ENCODE data around the gene MTFR1L. TPM values are rescaled to one million over a fixed set of nuclear protein-coding genes. Genes with fewer than 3 reads are reported as not detected.

Gene MTFR1L
- total RNA-seq, 1 experiment from 2014 or later: 26.2 TPM

DNA sequence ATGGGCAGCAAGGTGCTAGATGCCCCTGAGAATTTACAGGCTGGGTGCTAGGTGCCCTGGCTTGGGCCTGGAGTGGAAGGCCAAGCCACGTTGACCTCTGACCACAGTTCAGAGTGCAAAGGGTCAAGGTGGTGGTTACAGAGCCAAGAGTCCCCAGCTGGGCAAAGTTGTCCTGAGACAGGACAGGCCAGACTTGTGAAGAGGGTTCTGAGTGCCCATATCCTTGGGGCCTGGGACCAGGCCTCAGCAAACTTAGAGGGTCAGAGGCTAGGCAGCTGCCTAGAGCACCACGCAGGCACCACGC is 38.7 kb upstream of the MTFR1L start:
- intact Hi-C loops (cut with micrococcal nuclease; ENCODE audit: unreplicated experiment): no loop called here
- Histone ChIP-seq H3K9me3 (no peaks in the 10 kb centered on the region), H3K36me3 (ENCODE audit: control insufficient read depth, insufficient read depth, low read length) (no peaks in the 10 kb centered on the region), H3K4me3 (ENCODE audit: low read depth, low read length) (no peak overlapping the region), H3K4me1 (peaks cover 16% of the 10 kb centered on the region), H3K27me3 (replicated peaks; ENCODE audit: control insufficient read depth, insufficient read depth, low read length) (no peaks in the 10 kb centered on the region)
- no peak overlapping the region for H3K4me3 Mint-ChIP-seq (ENCODE audit: unreplicated experiment)
- H3K4me1 Mint-ChIP-seq (ENCODE audit: low read depth, unreplicated experiment): peaks cover 7% of the 10 kb centered on the region
- no peak overlapping the region for H3K27ac Mint-ChIP-seq (ENCODE audit: unreplicated experiment)
- no peaks in the 10 kb centered on the region for H3K27me3 Mint-ChIP-seq (ENCODE audit: insufficient read depth, unreplicated experiment)
- ChIA-PET POLR2A (no interaction called here), CTCF (interaction anchor here (1.0 to 1.3 kb wide), 2 partner anchors 22 to 951 kb away, joined by 3 to 4 read pairs; no protein-coding TSS in a partner anchor)
- H3K9me3 Mint-ChIP-seq (ENCODE audit: unreplicated experiment): no peaks in the 10 kb centered on the region
- no peak for DNase-seq
- no peaks in the 10 kb centered on the region for H3K36me3 Mint-ChIP-seq (ENCODE audit: insufficient read depth, unreplicated experiment)
- TF ChIP-seq, protein P1, sequence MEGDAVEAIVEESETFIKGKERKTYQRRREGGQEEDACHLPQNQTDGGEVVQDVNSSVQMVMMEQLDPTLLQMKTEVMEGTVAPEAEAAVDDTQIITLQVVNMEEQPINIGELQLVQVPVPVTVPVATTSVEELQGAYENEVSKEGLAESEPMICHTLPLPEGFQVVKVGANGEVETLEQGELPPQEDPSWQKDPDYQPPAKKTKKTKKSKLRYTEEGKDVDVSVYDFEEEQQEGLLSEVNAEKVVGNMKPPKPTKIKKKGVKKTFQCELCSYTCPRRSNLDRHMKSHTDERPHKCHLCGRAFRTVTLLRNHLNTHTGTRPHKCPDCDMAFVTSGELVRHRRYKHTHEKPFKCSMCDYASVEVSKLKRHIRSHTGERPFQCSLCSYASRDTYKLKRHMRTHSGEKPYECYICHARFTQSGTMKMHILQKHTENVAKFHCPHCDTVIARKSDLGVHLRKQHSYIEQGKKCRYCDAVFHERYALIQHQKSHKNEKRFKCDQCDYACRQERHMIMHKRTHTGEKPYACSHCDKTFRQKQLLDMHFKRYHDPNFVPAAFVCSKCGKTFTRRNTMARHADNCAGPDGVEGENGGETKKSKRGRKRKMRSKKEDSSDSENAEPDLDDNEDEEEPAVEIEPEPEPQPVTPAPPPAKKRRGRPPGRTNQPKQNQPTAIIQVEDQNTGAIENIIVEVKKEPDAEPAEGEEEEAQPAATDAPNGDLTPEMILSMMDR (IDR thresholded peaks at IDR 0.05; ENCODE audit: insufficient read depth in 1 of 2, low read depth in 1 of 2, low read length in 1 of 2, severe bottlenecking in 1 of 2, unreplicated experiment in 1 of 2): no peak
- no TSS peak for BruUV-seq (replicated peaks)

DNA sequence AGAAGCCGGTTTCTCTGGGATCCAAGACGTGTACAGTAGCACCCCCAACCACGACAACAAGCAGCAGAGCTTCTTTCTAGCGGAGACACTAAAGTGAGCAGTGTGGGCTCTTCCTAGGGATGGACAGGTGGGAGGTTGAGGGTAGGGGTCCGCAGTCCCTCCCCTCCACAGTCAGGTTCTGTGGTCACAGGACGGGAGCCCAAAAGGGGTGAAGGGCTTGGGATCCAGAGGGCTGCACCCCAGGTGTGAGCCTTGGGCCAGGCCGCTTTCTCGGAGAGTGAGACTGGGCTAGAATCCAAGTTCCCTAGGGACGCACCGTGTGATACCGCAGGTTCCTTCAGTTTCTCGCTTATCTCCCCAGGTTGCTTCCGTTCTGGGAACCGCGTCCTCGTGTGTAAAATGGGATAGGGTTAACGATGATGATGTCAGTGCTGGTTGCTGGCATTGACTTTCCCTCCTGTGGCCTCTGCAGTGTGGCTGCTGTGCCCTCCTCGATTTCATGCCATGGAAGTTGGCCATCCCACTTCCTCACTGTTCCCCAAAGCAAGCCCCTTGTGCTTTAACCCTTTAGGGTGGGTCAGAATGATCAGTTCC is 37.0 kb upstream of the MTFR1L start:
- no peak for DNase-seq
- intact Hi-C loops (cut with micrococcal nuclease; ENCODE audit: unreplicated experiment): no loop called here
- no peaks in the 10 kb centered on the region for H3K36me3 Mint-ChIP-seq (ENCODE audit: insufficient read depth, unreplicated experiment)

DNA sequence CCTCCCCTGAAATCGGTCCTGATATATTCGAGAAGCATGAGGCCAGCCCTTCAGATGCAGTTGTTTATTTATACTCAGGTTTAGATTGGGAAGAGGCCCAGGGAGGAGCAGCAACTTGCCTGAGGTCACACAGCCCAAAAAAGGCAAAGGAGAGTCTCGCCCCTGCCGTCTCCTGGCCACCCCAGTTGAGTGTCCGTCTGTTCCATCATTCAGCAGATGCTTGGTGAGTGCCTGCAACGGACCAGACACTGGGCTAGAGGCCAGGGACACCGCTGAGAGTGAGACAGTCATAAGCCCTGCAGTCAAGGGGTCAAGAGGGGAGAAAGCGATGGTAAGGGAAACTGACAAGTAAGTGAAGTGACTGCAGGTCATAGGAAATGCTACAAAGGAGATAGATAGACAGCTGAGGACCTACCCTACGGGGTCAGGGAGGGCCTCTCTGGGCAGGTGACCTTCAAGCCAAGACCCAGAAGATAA is 35.1 kb upstream of the MTFR1L start:
- no peaks in the 10 kb centered on the region for H3K36me3 Mint-ChIP-seq (ENCODE audit: insufficient read depth, unreplicated experiment)
- no peak overlapping the region for H3K27ac Mint-ChIP-seq (ENCODE audit: unreplicated experiment)
- H3K9me3 Mint-ChIP-seq (ENCODE audit: unreplicated experiment): no peaks in the 10 kb centered on the region
- no peak overlapping the region for H3K4me3 Mint-ChIP-seq (ENCODE audit: unreplicated experiment)
- intact Hi-C loops (cut with micrococcal nuclease; ENCODE audit: unreplicated experiment): no loop called here
- Histone ChIP-seq H3K4me1 (peaks cover 15% of the 10 kb centered on the region), H3K36me3 (ENCODE audit: control insufficient read depth, insufficient read depth, low read length) (no peaks in the 10 kb centered on the region), H3K27me3 (replicated peaks; ENCODE audit: control insufficient read depth, insufficient read depth, low read length) (no peaks in the 10 kb centered on the region), H3K9me3 (no peaks in the 10 kb centered on the region), H3K4me3 (ENCODE audit: low read depth, low read length) (no peak overlapping the region)
- no peaks in the 10 kb centered on the region for H3K27me3 Mint-ChIP-seq (ENCODE audit: insufficient read depth, unreplicated experiment)
- DNase-seq: no peak
- TF ChIP-seq, protein P1 (IDR thresholded peaks at IDR 0.05; ENCODE audit: insufficient read depth in 1 of 2, low read depth in 1 of 2, low read length in 1 of 2, severe bottlenecking in 1 of 2, unreplicated experiment in 1 of 2): no peak
- ChIA-PET CTCF (no interaction called here), POLR2A (no interaction called here)
- no TSS peak for BruUV-seq (replicated peaks)
- H3K4me1 Mint-ChIP-seq (ENCODE audit: low read depth, unreplicated experiment): peaks cover 7% of the 10 kb centered on the region

More for the DNA sequence above, 37.0 kb upstream of the MTFR1L start:
- no TSS peak for BruUV-seq (replicated peaks)
- peaks cover 16% of the 10 kb centered on the region for H3K4me1 ChIP-seq
- no peaks in the 10 kb centered on the region for H3K27me3 Mint-ChIP-seq (ENCODE audit: insufficient read depth, unreplicated experiment)
- H3K4me3 ChIP-seq (ENCODE audit: low read depth, low read length): no peak overlapping the region
- H3K4me1 Mint-ChIP-seq (ENCODE audit: low read depth, unreplicated experiment): peaks cover 7% of the 10 kb centered on the region
- TF ChIP-seq, protein P1 (IDR thresholded peaks at IDR 0.05; ENCODE audit: insufficient read depth in 1 of 2, low read depth in 1 of 2, low read length in 1 of 2, severe bottlenecking in 1 of 2, unreplicated experiment in 1 of 2): no peak
- no peaks in the 10 kb centered on the region for H3K36me3 ChIP-seq (ENCODE audit: control insufficient read depth, insufficient read depth, low read length)
- POLR2A ChIA-PET: no interaction called here
- H3K9me3 ChIP-seq: no peaks in the 10 kb centered on the region
- CTCF ChIA-PET: no interaction called here
- H3K4me3 Mint-ChIP-seq (ENCODE audit: unreplicated experiment): no peak overlapping the region
- no peaks in the 10 kb centered on the region for H3K9me3 Mint-ChIP-seq (ENCODE audit: unreplicated experiment)
- no peak overlapping the region for H3K27ac Mint-ChIP-seq (ENCODE audit: unreplicated experiment)
- H3K27me3 ChIP-seq (replicated peaks; ENCODE audit: control insufficient read depth, insufficient read depth, low read length): no peaks in the 10 kb centered on the region

Measured in Caco-2 (cell line).